Skeletal muscle cell (primary cell): ENCODE results near the gene TAB2.
"Not testable (repeated sequence)": the region's sequence is repeated elsewhere in the genome, so short reads cannot be mapped to it uniquely, and the experiment has no call there.

Experiments
- DNase-seq: peaks from one replicate; pipeline ENCODE4 v3.0.0-alpha.2; 2010; ENCODE audit warnings: low read depth
- H3K4me3 ChIP-seq: 2 replicates; pipeline ENCODE4 v1.5.1; 2011; ENCODE audit warnings: low read depth, mild to moderate bottlenecking, control low read depth, low read length, moderate library complexity

Gene TAB2

DNA sequence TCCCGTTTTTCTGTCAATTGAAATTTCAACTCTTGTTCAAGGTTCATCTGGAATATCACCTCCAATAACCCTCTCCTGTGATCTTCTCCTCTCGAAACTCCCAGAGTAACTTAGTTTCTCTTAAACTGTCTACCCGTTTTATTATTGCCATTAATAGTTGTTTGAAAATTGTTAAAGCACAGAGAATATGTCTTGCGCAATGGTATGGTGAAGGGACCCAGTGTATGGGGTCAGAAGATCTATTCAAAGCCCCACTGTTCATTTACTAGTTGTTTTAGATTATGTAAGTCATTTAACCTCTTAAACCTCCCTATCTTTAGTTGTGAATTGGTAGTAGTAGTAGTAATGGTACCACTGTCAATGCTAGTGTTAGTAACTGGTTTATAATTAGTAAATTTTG is 6.2 kb upstream of the TAB2 start:
- H3K4me3 ChIP-seq, result no peak overlapping the region
- DNase-seq, result no peak

GRCh38 chr6:149311766-149312165 is 5.7 kb upstream of the TAB2 start:
- no peak for DNase-seq
- no peak overlapping the region for H3K4me3 ChIP-seq

- no peak overlapping the region for H3K4me3 ChIP-seq
Observed at GRCh38 chr6:149313070-149313469, 4.4 kb upstream of the TAB2 start.

DNA sequence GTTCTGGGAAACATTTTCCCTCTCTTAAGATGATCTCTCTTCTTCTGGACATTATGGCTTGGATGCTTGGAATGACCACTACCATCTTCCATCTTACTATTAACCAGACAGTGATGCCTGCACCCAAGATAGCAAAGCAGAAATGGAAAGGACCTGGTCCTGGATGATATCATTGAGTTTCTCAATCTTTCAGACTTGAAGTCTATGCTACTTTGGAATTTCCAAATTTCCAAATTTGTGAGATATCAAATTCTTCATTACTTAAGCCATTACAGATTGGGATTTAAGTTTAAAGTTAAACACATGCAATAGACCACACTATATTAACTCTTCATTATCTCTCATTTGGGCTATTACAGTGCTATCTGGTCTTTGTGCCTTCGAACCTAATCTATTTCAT is 3.7 kb upstream of the TAB2 start:
- no peak for DNase-seq
- H3K4me3 ChIP-seq, result no peak overlapping the region

More at GRCh38 chr6:149313070-149313469, 4.4 kb upstream of the TAB2 start:
- DNase-seq, result no peak

DNA sequence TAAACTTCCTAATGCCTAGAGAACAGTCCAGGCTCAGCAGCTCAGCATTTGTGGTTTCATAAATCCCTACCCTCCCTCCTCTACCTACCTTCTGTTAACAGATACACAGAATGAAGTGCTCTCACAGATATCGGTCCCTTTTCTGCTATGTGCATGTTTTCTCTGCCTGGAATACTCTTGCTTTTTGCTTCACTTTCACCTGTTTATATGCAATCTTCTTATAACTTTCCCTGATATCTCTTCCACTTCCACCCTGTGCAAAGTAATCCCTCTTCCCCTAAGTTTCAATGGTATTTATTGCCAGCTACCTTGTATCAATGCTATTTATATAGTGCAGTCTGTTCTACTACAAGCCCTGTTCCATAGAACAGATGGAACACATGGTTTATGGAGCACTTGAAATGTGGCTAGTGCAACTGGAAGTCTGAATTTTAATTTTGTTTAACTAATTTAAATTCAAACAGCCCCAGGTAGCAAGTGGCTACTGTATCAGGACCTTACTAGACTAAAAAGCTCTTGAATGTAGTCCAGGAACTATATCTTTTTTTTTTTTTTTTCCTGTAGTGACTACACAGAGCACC is 3.1 kb upstream of the TAB2 start:
- DNase-seq, result no peak
- no peak overlapping the region for H3K4me3 ChIP-seq

GRCh38 chr6:149316108-149316727 is 1.3 kb upstream of the TAB2 start:
- H3K4me3 ChIP-seq, result peak overlapping the region; percentile 91
- no peak for DNase-seq

DNA sequence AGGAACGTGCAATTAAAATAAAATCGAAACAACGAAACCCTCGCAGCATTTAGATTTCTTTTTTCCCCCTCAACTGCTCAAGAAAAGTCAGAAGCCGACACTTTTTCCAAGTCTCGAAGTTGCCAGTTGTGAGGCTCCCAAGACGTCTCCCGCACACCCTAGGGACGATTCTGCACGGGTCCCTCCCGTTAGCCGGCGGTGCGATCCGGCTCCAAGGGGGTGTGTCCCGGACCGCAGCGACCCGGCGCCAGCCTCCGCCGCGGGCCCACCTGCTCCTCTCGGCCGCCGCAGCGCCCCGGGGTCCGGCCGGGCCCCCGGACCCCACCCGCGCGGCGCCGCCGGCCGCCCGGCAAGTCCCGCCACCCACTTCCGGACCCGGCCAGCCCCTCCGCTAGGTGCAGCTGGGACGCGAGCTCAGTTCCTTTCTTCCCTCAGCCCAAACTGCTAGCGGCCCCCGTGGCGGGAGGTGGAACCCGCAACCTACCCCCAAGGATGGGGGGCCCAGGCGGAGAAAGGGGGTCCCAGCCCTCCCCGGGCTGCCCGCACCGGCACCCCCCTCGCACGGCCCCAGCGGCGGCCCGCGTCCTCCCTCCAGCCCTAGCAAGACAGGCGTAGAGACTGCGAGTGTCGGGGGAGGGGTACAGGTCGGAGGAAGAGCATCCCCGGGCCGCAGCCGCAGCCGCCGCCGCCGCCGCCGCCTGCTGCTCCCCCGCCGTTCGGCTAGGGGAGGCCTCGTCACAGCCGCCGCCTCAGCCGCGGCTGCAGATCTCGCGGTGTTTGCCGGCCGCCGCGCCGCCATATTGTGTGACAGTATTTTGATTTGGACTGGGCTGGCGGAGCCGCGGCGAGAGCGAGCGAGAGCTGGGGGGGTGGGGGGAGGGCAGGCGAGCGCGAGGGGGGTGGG is 520 bp upstream of the TAB2 start:
- peak; percentile 67 for DNase-seq
- H3K4me3 ChIP-seq, result peak overlapping the region; percentile 91

DNA sequence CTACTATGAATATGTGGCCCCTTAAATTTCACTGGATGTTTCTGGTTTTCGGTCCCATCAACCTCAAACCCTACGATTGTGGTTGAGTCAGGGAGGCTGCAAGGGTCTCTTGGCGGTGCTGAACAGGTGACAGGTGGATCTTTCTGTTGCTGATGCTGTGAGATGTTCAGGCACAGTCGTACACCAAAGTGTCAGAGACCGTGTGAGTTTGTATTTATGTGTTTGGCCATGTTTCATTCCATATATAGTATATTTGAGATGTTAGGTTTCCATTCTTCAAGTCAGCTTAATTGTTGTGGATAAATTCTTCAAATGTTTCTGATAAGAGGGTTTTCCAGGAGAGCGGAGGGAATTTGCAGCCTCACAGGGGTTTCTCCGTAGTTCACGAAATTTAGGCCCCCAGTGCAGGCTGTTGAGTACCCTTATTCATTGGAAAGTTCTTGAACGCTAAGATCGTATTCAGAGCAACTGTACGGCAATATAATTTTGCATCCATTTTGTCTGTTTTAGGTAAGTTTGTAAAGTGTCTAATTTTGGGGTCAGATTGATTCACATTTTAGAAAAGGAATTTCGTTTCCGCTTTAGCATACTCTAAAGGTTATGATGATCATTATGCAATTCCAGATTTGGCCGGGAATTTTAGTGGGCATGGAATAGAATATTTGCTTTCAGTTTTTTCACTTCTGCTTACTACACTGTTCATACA is 1.2 kb downstream of the TAB2 start:
- H3K4me3 ChIP-seq, result peak overlapping the region; percentile 91
- DNase-seq, result no peak

DNA sequence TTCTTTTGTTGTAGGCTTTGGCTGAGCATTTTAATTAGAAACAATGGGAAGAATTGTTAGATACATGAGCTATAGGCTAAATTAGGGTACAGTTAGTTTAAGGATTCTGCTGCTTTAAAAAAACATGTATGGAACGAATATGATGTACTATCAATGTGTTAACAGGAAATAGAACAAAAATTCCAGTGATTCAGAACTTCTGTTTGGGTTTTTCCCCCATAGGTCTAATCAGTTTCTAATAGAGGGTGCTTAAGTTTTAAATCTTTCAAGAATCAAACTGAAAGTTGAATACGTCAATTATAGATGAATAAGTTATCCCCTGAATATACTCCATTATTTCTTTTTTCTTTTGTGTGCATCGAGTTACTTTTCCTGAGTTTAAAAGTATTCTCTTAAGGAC is 1.9 kb downstream of the TAB2 start:
- H3K4me3 ChIP-seq, result peak overlapping the region; percentile 91
- no peak for DNase-seq

- not testable (repeated sequence) for DNase-seq
- peak overlapping the region; percentile 11 for H3K4me3 ChIP-seq
Observed at GRCh38 chr6:149320016-149320415, 2.5 kb downstream of the TAB2 start.

DNA sequence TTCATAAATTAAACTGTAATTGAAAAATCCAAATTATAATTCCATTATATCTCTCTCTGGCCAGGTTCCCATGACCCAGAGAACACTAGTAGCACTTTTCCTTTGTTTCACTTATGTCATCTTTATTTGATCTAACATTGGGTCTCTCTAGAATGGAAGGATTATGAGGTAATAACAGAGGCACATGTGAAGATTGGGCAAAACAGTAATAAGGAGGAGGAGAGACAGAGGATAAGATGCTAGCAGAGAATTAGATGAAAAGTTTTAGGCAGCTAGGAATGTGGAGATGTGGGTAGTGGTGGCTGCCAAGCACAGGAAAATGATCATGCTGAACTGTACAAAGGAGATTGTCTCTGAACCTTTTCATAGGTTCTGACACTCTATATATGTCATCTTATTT is 3.3 kb downstream of the TAB2 start:
- no peak overlapping the region for H3K4me3 ChIP-seq
- DNase-seq, result no peak

DNA sequence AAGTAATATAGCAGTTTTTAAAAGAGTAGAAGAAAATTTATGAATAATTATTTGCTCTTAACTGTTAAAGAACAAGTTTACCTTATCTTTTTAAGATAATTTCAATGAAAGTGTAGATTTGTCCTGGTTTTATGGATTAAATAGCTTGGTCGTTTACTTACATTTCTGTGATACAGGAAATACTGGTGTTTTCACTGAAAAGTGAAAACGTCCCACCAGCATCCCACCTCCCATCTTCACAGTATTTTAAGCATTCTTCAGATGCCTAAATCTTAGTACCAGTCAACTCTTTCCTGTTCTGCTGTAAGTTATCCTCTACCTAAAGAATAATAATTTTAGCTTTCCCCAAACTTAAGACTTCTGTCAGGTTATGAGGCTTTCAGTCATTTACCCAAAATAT is 5.8 kb downstream of the TAB2 start:
- DNase-seq, result no peak

DNA sequence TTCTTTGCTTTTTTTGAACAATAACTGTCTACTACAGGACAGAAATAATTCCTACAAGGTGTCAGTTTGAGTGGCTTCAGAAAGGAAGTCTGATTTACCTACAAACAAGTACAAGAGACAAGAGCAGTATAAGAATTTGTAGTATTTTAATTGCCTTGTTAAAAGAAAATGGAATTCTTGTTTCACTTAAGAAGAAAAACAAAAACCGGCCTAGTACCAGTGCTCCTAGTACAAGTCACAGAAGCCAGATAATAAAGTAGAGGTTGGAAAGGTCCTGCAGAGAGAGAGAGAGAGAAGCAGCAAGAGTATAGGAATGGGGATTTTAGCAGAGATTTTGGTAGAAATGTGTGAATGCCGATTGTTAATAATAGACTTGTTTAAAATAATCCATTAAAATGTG is 6.4 kb downstream of the TAB2 start:
- H3K4me3 ChIP-seq, result no peak overlapping the region
- no peak for DNase-seq

More for the DNA sequence above, 5.8 kb downstream of the TAB2 start:
- H3K4me3 ChIP-seq, result no peak overlapping the region

DNA sequence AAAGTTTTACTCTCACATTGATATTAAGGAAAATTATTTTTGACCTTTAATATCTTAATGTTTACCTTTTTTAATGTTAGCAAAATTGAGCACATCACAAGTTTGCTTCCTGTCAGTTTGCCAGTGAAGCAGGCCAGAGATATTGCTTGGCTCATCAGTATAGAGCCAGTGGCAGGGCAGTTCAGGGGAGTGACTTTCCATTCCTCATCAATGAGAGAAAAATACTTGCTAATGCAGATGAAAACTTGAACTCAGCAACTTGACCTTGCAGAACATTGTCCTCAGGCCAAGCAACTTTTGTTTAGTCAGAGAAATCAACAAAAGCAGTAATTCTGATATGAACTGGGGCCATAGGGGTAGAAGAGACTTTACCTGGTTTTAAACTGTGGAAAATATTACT is 6.9 kb downstream of the TAB2 start:
- no peak for DNase-seq
- no peak overlapping the region for H3K4me3 ChIP-seq

DNA sequence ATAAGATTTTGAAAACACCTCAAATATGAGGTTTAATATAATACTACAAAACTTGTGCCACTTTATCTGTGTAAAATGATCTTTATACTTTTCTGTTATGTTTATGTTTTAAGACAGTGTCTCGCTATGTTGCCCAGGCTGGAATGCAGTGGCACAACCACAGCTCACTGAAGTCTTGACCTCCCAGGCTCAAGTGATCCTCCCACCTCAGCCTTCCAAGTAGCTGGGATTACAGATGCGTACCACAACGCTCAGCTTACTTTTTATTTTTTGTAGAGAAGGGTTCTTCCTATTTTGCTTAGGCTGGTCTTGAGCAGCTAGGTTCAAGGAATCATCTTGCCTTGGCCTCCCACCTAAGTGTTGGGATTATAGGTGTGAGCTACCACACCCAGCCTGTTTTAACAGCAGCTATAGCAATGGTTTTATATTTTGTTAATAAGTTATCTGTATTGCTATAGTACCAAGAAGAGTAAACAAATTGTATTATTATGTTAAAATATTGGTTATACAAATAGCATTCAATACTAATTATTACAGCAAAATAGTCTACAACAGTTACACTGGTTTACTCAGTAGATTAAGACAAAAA is 8.2 kb downstream of the TAB2 start:
- DNase-seq, result no peak
- H3K4me3 ChIP-seq, result no peak overlapping the region

DNA sequence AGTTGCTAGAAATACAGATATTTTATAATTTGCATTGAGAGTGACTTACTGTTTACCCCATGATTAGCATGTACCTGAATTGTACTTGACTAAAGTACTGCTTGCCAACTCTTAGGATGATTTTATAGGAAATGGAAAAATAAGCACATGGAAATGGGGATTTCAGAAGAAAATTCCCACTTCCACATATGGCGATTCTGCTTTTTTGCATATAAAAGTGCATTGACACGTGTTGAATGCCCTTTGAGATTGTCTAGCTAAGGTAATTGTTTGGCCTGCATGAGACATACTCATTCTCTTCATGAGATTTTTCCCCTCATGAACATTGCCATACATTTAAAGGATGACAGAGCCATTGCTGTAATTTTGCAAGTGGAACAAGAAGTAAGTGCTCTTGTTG is 10.1 kb downstream of the TAB2 start:
- H3K4me3 ChIP-seq, result no peak overlapping the region
- DNase-seq, result no peak

DNA sequence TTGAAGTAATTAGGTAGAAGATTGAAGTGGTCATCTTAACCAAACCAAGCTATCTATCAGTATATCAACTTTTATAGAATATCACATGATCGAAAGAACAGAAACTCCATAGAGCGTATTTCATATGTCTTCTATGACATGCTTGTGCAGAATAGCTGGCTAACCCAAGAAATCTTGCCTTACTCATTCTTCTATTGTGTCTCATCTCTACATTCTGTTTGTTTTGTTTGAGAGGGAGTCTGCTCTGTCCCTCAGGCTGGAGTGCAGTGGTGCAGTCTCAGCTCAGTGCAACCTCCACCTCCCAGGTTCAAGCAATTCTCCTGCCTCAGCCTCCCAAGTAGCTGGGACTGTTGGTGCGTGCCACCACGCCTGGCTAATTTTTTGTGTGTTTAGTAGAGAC is 10.6 kb downstream of the TAB2 start:
- no peak overlapping the region for H3K4me3 ChIP-seq
- no peak for DNase-seq

- no peak overlapping the region for H3K4me3 ChIP-seq
- no peak for DNase-seq
Observed at GRCh38 chr6:149329529-149329928, 12.0 kb downstream of the TAB2 start.

GRCh38 chr6:149330133-149330532 is 12.6 kb downstream of the TAB2 start:
- H3K4me3 ChIP-seq, result no peak overlapping the region
- DNase-seq, result no peak
